Measurements from ENCODE around the gene AFF1.
"Not testable (repeated sequence)": the region's sequence is repeated elsewhere in the genome, so short reads cannot be mapped to it uniquely, and the experiment has no call there.

AFF1 gene

DNA sequence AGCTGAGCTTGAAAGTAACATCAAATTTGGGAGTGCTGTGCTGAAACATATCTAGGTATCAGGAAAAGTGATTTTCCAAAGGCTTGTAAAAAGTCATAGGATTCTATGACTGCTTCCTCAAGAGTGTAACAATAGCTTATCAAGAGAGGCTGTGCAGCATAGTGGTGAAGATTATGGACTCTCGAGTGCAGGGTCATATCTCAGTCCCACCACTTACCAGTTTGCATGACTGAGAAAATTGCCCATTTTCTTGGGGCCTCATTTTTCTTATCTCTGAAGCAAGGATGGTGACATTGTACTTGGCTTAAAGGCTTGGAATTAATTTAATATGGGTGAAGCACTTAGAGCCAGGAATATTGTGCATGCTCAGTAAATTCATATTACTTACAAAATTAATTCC is 57.2 kb downstream of the AFF1 start:
- TF ChIP-seq CTCF (IDR thresholded peaks at IDR 0.05): no peak
- Histone ChIP-seq H3K36me3 (no peaks in the 10 kb centered on the region), H3K4me3 (no peak overlapping the region), H3K27ac (no peak overlapping the region), H3K9me3 (no peaks in the 10 kb centered on the region), H3K27me3 (no peaks in the 10 kb centered on the region), H3K4me1 (peaks cover 0 to 7% (median 0%) of the 10 kb centered on the region in 4 donors)
- DNase-seq: no peak
- intact Hi-C loops (cut with DNase I; ENCODE audit: low total_unique reads): loop anchor here (5.0 kb wide), 1 partner anchor 1885 kb away; no protein-coding TSS in a partner anchor

DNA sequence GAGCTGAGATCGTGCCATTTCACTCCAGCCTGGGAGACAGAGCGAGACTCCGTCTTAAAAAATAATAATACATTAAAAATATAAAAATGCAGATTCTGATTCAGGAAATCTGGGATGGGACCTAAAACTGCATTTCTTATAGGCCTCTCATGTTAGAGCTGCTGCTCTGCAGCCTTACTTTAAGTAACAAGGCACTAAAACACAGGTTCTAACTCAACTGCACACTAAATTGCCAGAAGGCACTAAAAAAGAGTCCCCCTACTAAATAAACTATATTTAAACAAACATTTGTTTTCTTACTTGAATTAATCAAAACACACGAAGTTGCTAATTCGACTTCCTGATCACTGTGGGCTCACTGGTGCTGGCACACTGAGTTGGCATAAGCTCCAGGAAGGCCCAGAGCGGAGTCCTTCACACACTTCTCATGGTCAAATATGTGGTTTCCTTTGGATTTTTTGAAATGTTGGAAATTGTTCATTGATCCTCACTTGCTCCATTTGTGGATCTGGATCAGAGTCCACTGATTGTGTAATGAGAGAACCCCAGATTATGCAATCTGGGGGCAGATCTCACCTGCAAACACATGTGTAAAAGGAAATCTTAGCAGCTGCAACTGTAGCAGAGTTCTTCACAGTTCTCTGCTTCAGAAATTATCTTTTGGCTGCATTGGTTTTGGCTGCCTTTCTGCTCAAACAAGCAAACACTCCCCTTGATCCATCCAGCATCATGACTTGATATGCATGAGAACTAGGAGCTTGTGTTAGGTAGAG is 59.3 kb downstream of the AFF1 start:
- no peak overlapping the region for H3K4me3 ChIP-seq
- TF ChIP-seq CTCF (IDR thresholded peaks at IDR 0.05): no peak
- peaks cover 0 to 11% (median 2%) of the 10 kb centered on the region in 4 donors for H3K4me1 ChIP-seq
- H3K36me3 ChIP-seq: no peaks in the 10 kb centered on the region
- no peaks in the 10 kb centered on the region for H3K27me3 ChIP-seq
- no peak for DNase-seq
- intact Hi-C loops (cut with DNase I; ENCODE audit: low total_unique reads): loop anchor here (5.0 kb wide), 1 partner anchor 1883 kb away; no protein-coding TSS in a partner anchor
- H3K9me3 ChIP-seq: no peaks in the 10 kb centered on the region
- H3K27ac ChIP-seq: no peak overlapping the region

GRCh38 chr4:86994686-86995085 is 59.9 kb downstream of the AFF1 start:
- no peak for TF ChIP-seq CTCF (IDR thresholded peaks at IDR 0.05)
- intact Hi-C loops (cut with DNase I; ENCODE audit: low total_unique reads): loop anchor here (5.0 kb wide), 1 partner anchor 1883 kb away; no protein-coding TSS in a partner anchor
- Histone ChIP-seq H3K27me3 (no peaks in the 10 kb centered on the region), H3K4me3 (no peak overlapping the region), H3K36me3 (no peaks in the 10 kb centered on the region), H3K27ac (no peak overlapping the region), H3K4me1 (peaks cover 0 to 17% (median 5%) of the 10 kb centered on the region in 4 donors), H3K9me3 (no peaks in the 10 kb centered on the region)
- no peak for DNase-seq

DNA sequence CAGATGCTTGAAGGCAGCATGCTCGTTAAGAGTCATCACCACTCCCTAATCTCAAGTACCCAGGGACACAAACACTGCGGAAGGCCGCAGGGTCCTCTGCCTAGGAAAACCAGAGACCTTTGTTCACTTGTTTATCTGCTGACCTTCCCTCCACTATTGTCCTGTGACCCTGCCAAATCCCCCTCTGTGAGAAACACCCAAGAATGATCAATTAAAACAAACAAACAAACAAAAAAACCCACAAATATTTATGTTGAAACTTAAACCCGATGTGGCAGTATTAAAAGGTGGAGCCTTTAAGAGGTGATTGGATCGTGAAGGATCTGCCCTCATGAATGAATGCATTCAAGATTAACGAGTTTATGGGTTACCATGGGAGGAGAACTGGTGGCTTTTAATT is 61.7 kb downstream of the AFF1 start:
- intact Hi-C loops (cut with DNase I; ENCODE audit: low total_unique reads); H3K36me3 ChIP-seq; DNase-seq; H3K27me3 ChIP-seq; H3K27ac ChIP-seq; H3K9me3 ChIP-seq; H3K4me3 ChIP-seq: not testable (repeated sequence)
- peaks cover 0 to 24% (median 11%) of the 10 kb centered on the region in 4 donors for H3K4me1 ChIP-seq

DNA sequence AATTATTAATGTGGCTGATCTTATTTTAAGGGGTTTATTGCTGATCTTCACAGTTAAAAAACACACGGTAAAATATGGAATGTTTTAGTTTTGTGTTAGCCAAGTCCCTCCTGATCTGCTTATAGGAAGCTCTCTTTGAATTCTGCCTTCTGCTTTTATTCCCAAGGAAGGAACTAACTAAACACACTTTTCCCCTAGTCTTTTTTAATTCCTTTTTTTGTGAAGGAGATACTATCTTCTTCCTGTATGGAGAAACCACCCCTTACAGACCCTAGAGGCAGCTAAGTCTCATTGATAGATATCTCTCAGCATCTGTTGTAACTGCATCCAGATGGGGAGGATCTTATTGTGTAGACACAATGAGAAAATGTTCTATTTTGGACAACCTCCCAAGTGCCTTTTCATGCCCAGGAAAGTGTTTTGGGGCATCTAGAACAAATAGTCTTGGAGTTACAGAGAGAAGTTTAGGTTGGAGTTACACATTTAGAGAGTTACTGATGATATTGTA is 64.4 kb downstream of the AFF1 start:
- no peak for TF ChIP-seq CTCF (IDR thresholded peaks at IDR 0.05)
- intact Hi-C loops (cut with DNase I; ENCODE audit: low total_unique reads): no loop called here
- peak overlapping the region; percentile 5 to 17 for H3K27ac ChIP-seq
- no peak for DNase-seq
- H3K27me3 ChIP-seq: no peaks in the 10 kb centered on the region
- no peaks in the 10 kb centered on the region for H3K36me3 ChIP-seq
- peaks cover 0 to 20% (median 11%) of the 10 kb centered on the region in 4 donors for H3K4me1 ChIP-seq
- H3K9me3 ChIP-seq: no peaks in the 10 kb centered on the region
- H3K4me3 ChIP-seq: no peak overlapping the region

GRCh38 chr4:87002682-87003043 is 67.9 kb downstream of the AFF1 start:
- Histone ChIP-seq H3K36me3 (no peaks in the 10 kb centered on the region), H3K4me1 (peaks cover 0 to 31% (median 14%) of the 10 kb centered on the region in 4 donors), H3K9me3 (no peaks in the 10 kb centered on the region), H3K4me3 (no peak overlapping the region), H3K27me3 (no peaks in the 10 kb centered on the region), H3K27ac (no peak overlapping the region)
- no peak for DNase-seq
- no peak for TF ChIP-seq CTCF (IDR thresholded peaks at IDR 0.05)
- intact Hi-C loops (cut with DNase I; ENCODE audit: low total_unique reads): loop anchor here (10.0 kb wide), 1 partner anchor 92 kb away; no protein-coding TSS in a partner anchor

Data from tibial artery (tissue), 4 donors.